Stimulated activated CD4-positive, alpha-beta T cell treated with anti-CD3 and anti-CD28 coated beads, Interleukin-2, amount 100 ng/mL, for 48 hours (primary cell): Measurements from ENCODE around the gene ELP1.

ENCODE experiments used
- DNase-seq, 2 donors: peaks; one replicate each; pipeline ENCODE4 v3.0.0-alpha.2; 2020

The ELP1 gene

DNA sequence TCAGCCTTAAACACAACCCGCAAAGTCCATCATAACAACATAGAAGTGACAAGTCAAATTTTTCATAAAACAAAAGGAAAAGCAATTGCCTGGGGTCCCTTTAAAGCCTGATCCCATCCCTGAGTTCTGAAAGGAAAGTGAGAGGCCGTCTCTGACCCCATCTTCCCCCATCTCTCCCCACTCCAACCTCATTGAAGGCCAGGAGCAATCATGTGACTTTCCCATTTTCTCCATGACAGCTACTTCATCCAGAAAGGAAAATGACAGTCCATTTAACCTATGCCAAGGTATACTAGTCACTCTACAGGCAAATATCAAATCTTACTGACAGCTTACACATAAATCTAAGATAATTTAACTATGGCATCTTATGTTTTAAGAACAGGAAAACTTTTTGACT, 56.4 kb downstream of the ELP1 start:
- DNase-seq: no peak

DNA sequence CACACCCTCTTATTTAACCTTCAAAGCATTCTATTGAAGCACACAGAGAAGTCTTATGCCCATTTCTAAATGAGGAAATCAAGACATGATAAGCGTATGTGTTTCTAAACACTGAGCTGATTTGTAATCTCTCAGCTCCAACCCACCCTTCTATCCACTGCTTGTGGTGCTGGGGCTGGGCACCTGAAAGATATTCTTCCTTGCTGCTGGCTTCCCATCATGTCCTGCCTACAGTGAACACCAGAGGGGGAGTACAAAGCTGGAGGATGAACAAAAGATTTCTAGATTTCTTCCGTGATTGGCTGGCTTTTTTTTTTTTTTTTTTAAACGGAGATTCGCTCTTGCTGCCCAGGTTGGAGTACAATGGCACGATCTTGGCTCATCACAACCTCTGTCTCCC, 57.5 kb downstream of the ELP1 start:
- DNase-seq: no peak

DNA sequence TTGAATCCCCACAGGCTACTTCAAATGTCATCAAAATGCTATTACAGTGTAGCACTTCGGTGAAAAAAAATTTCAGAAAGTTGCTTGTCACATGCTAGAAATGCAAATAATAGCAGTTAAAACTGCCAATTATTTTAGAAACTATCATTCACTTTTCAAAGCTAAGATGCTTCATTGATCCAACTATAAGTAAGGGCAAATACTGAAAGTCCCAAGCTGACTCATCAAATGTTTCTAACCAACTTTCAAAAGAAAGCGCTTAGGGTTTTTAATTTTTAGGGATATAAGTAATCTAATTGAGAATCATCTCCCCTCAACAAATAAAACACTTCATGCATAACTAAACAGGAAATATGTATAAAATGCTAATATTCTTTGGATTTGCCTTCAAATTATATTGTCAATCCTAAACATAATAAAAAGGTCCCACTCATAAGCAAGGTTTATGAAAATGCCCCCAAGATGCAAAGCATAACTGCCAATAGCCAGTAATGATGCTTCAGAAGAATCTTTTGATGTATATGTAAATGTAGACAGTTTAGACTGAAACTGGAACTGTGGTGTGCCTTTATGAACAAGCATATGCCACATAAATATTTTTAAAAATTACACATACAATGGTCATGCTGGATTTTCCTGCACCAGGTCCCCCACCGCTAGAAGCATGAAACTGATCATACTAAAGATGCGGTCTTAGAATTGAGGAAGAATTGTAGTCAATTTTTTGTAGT, 59.7 kb downstream of the ELP1 start:
- DNase-seq: no peak

DNA sequence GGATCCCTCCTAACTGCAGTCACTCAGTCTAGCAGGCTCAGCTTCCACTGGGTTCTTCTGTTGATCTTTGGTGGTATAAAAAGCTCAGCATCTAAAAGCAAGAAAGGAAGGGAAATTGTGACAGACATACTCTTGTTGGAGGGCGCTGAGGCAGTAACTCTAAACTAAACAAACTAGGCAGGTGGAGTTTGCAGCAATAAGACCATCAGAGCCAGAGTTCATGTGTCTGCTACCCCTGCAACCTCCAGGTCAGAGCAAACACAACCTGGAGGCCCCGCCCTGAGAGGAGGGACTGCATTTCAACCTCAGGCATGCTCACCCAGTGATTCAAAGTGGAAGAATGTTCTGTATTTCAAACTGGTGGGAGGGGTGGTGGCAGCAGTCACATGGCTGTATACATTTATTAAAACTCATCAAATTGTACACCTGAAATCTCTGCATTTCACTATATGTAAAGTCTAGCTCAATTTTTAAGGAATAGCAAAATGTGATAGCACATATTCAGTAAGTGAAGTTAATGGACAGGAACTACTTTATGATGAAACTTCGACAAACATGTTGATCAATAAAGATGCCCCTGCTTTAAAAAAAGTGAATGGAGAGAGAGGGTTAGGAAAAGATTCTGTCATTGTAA, 64.7 kb downstream of the ELP1 start:
- no peak for DNase-seq

DNA sequence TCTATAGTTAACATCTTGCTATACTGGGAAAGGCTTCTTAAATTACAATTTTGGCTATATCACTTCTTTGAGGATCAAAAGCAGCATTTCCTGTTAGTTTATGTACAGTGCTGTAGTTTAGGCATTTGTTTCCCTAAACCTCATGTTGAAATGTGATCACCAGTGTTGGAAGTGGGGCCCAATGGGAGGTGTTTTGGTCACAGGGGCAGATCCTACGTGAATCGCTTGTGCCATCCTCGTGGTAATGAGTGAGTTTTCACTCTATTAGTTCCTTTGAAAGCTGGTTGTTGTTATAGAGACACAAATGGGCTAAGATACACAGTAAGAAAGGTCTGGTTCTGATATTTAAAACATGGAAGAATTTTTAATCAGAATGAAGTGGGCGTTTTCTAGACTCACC, 66.1 kb downstream of the ELP1 start:
- no peak for DNase-seq

DNA sequence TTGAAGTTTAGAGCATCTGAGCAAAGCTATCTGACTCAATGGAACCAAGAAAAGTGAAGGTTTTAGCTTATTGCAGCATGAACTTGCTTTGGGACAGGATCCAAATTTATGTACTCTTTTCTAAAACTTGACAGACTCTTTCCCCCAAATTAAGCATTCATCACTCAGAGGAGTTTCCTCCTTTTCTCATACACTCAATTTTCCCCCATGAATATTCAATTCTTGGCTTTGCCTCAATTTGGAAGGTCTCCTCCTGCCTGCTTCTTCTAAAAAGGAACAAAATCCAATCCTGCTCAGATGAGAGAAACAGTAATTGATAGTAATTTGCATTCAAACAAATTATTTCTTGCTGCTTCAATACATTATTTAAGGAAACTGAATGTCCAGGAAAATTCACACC, 66.8 kb downstream of the ELP1 start:
- DNase-seq: no peak

DNA sequence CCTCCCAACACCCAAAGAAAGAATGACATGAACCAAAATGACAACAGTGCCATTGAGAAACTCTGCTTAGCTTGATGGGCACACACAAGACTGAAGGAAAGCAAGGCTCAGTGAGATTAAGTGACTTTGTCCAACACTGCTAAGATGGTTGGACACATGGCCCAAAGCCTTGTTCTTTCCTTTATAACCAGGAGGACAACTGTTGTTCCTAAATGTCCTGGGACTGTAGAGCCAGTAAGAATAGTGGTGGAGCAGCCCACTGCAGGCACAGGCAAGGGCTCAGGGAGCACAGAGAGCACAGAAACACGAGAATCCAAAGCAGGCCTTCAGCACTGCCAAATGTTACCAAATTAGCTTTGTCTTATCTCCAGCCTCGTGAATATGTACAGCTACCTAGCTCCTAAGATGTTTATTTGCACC, 67.9 kb downstream of the ELP1 start:
- no peak for DNase-seq

DNA sequence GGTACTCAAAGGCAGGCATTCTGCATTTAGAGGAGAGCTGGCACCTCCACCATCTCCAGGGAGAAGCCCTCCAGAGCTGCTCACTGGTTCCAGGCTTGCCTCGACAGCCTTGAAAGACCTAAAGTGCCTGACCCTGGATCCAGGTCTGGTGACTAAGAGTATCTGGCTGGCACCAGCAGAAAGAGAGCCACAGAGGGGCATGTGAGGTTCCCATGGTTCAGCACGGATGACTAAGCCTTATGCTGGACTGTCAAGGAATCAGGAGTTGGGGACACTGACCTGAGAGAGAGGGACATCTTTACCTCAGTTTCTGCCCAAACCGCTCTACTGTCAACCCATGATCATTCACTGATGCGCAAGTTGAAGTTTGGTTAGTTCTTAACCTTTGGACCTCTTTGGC, 68.9 kb downstream of the ELP1 start:
- DNase-seq: no peak

DNA sequence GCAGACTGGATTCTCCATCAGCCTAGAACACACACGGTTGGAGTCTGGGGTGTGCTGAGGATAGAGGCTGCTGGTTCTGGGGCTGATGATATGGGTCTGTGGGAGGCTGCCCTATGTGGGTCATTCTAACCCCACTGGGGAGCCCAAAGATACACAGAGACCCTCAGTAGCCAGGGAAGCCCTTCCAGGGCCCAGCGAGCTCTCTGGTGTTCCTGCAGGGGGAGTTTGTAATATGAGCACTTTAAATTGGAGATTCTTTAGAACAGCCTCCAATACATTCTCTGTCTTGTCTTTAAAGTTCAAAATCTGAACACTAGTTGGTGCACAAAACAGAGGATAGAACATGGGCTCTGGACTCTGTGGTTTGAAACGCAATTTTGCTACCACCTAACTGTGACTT, 69.5 kb downstream of the ELP1 start:
- no peak for DNase-seq

DNA sequence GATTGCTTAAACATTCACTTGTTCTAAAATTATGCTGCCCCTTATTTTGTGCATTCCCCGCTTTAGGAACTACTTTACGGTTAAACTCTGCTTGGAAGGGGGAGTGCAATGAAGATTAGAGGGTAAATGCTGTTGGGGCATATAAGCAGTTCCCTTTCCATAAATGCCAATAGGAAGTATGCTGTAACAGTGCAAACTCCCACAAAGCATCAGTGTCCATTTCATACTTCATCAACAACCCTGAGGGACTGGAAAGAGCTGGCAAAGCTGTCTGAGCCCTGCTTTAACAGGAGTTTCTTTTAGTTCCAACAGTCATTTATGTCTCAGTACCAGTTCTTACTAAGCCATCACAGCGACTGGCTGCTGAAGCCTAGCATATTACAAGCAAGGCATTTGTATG, 70.0 kb downstream of the ELP1 start:
- DNase-seq: no peak

DNA sequence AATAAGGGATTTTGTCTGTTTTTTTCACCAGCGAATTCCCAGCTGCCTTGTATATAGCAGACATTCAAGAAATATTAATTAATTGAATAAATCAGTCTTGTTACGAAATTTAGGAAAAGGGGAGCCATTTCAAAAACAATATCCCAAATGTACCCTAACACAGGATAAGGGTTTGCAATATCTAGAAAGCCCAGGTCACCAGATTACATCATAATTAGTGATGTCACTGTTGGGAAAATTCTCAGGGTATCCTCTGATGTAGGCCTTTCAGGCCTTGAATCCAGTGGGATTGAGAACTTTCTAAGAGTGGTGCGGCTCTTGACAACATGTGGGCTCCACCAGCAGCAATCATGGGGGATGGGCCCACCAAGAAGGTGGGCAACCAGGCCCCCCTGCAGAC, 71.9 kb downstream of the ELP1 start, which contains the start of gene ACTL7A:
TSS of gene ACTL7A (plus strand) at position 270 of the 400 bp plus-strand sequence. CDS start at position 327, 57 bp downstream.
- DNase-seq: no peak

DNA sequence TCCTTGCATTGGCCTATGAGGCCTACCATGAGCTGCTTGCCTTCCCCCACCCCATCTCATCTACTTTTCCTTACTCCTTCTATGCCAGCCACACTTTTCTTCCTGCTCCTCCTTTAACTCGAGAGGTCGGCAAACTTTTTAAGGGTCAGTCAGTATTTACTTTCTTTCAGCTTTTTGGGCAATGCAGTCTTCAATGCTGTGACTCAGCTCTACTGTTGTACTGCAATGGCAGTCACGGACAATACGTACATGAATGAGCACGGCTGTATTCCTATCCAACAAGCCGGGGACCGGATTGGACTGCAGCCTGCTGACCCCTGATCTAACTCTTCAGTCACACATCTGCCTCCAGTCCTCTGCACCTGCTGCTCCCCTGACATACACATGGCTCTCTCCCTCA, 72.5 kb downstream of the ELP1 start:
- DNase-seq: no peak

DNA sequence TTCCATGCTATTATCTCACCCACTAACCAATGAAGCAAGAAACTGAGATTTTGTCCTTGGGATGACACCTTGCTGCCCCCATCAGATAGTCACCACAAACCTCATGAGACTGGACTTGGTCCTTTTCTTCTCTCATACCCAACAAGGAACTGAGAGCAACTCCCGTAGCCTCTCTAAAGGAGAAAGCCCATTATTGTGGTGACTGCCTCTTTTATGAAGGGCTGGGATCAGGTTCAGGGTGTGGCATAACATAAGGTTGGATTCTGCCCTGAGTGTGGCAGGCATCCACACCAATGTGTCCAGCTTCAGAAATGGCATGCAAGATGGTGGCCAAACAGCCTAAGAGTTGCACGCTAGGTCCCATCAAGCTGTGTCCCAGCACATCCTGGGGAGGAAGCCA, 73.2 kb downstream of the ELP1 start:
- no peak for DNase-seq

DNA sequence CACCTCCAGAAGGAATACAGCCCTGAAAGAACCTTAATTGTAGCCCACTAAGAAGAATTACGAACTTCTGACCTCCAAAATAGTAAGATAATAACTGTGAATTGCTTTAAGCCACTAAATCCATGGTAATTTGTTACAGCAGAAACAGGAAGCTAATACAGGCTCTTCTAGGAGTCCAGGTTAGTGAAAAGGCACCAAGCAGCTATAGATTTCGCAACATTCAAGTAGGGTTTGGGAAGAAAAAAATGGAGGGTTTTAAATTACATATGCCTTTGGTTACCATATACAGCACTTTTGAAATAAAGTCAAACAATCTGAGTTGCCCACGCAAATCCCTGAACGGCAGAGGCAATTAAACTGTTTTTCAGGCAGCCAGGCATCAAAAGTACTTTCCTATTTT, 73.6 kb downstream of the ELP1 start:
- DNase-seq: no peak

DNA sequence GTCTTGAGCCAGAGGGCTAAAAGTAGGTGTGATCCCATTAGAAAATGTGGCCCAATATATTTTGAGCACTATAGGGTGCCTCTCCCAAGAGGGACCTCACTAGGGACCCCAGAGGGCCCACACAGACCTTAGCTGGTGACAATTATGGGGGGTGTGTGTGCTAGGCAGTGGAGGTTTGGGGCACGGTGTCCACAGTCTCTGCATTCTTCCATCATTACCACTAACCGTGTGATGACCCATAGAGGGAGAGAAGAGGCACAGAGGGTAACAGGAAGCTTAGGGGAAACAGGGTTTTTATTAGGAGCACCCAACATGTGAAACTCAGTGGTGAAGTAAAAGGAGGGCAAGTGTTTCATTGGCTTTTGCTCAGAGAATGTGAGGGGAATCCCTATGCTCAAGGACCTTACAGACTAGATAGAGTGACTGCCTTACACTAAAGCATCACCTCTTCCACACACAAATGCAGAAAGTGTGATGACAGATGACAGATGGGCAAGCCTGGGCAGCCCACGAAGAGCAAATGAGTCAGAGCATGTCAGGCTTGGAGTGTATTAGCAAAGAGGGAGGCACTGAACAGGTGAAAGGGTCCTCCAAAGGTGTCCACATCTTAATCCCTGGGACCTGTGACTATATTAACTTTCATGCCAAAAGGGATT, 74.3 kb downstream of the ELP1 start:
- DNase-seq: no peak

DNA sequence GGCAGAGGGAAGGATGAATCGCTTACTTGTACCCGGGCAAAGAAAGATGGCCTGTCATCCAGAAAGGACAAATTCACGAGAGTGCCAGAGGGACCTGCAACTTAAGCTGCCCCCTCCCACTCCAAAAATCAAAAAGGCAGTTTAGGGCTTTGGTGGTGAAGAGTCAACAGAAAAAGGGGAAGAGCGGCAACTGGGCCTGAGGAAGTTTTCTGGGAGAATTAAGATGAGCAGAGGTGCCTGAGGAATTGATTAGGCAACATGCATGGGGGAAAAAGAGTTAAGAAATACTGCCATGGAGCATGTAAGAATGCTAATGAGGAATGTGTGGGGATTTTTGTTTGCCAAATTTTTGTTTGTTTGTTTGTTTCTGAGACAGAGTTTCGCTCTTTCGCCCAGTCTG, 76.4 kb downstream of the ELP1 start:
- DNase-seq: no peak

DNA sequence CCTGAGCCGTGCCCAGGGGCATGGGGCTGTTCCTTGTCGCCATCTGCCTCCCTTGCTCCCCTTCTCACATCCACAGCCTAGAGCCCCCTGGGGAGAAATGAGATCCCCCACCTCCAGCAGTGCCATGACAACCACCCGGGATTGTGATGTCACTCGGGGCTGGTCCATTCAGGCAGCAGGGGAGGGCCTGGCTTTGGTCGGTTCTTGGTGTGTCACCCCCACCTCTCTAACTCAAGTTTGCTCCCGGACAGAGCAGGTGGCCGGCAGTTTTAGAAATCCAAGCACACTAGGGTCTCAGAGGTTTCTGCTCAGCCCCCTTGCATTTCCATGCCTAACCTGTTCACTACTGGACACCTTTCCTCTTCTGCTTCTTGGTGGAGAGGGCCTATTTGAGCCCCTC, 78.0 kb downstream of the ELP1 start, which contains the start of gene ACTL7B:
TSS of gene ACTL7B (minus strand) at position 99 of the 400 bp plus-strand sequence. CDS start at position 43, 56 bp downstream.
- DNase-seq: no peak

DNA sequence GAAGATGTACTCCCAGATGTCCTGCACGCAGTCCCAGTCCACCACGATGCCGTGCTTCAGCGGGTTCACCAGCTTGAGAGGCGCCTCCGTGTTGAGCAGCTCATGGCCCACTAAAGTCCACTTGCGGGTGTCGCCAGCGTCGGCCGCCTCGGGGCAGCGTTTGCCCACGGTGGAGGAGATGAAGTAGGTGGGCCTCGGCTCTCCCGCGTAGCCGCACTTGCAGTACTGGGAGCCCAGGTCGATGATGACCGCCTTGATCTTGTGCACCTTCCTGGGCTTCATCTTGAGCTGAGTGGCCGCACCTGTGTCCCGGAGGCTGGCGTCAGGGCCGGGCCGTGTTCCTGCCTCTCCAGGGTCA, 78.4 kb downstream of the ELP1 start:
- DNase-seq: no peak

DNA sequence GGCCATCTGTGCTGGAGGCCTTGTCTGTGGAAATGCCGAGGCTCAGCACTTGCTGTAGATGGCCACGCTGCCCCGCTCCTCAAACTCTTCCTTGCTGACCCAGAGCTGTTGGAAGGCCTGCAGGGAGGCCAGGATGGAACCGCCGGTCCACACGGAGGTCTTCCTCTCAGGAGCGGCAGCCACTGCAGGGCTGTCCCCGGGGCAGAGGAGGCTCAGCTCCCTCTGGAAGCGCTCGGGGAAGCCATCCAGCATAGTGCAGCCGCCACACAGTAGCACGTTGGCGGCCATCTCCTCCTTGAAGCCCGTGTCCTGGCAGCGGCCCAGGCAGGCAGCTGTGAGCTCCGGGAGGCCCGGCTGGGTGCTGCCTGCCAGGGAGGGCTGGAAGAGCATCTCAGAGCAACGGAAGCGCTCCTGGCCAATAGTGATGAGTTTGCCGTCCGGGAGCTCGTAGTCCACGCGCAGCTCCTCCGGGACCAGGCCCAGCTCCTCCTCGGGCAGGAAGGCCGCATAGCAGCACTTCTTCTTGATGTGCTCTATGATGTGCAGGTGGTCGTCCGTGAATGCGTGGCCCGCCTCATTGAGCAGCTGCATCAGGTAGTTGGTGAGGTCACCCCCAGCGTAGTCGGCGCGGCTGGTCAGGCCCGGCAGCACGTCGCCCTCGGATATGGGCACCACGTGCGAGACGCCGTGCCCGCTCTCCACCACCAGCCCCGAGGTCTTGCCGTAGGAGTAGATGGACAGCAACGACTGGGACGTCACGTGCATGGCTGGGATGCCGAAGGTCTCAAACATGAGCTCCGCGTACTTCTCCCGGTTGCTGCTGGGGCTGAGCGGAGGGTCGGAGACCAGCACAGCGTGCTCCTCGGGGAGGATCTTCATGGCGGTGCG, 79.0 kb downstream of the ELP1 start:
- DNase-seq: no peak

DNA sequence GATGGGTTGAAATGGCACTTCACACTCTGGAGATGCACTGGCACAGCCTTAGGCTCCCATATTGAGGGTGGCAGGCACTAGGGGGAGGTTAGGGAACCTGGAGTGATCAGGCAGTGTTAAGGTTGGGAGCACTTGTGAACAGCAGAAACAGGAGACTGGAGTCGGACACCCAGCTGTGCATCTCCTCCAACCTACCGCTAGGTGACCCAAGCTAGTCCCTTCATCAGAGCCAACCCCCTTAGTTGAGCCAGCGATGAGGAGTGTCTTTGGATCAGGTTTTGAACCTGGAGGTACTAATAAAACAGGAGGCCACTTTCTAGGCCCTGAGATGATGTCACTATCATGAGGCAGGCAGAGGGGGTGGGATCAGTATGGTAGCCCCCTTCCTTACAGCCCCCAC, 79.8 kb downstream of the ELP1 start:
- no peak for DNase-seq

DNA sequence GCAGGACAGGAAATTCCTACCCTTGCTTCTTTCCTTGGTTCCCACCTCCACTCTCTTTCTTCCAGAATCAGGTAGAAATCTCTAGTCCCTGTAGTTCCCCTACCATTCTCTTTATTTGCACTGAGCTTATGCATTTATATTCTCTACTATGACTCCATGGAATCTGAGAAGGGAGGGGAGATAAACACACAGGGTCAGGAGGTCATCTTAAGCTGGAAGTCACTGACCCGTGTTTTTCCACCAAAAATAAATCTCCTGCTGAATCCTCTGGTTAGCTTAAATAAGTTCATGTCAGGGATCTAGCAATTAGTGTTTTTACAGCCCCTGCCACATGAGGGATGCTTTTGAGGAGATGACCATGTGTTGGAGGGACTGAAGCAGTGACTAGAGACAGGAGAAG, 81.8 kb downstream of the ELP1 start:
- DNase-seq: no peak

DNA sequence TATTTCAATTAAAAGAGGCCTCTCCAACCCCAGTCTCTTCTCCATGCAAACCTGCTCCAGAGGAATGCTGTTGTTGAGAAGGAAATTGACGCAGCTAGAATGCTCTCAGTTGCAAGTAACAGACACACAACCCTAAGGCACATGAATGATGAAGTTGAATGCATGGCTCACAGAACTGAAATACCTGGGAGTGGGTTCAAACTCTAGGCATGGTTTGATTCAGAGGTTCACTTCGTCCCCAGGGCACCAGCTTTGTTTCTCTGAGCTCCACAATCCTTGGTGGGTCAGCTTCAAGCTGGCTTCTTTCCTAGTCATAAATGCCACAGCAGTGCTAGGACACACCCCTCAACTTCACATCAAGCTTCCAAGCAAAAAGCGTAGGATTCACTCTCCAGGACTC, 82.8 kb downstream of the ELP1 start:
- no peak for DNase-seq

DNA sequence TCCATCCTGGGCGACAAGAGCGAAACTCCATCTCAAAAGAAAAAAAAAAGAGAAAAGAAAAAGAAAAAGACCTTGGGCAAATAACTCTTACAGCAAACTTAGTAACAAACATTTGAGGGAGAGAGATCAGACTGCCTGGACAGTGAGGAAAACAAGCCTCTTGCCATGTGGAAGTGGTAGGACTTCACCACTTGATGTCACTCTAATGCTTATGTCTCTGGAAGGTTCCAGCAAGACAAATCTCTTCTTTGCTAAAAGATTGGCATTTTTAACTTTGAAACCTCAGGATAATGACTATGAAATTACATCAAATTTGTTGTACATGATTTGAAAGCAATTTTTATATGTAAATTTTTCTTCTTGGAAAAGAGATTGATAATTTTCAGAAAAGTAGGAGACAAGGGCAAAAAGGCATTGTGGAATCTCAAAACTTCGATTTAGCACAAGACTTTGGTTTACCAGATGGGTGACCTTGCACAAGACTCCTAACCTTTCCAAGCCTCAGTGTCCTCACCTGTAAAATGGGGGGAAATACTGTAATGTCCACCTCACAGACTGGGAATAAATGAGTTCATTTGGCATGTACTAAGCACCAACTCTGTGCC, 83.5 kb downstream of the ELP1 start:
- no peak for DNase-seq
